HG03196 (cell line): ENCODE measurements around the gene NARS2.
"Not testable (repeated sequence)": the region's sequence is repeated elsewhere in the genome, so short reads cannot be mapped to it uniquely, and the experiment has no call there.

Experiments used
- ATAC-seq: cut with Tn5 transposase; IDR thresholded peaks from one replicate; pipeline ENCODE4 v1.9.1; 2021; ENCODE audit not compliant: unreplicated experiment

NARS2 gene

DNA sequence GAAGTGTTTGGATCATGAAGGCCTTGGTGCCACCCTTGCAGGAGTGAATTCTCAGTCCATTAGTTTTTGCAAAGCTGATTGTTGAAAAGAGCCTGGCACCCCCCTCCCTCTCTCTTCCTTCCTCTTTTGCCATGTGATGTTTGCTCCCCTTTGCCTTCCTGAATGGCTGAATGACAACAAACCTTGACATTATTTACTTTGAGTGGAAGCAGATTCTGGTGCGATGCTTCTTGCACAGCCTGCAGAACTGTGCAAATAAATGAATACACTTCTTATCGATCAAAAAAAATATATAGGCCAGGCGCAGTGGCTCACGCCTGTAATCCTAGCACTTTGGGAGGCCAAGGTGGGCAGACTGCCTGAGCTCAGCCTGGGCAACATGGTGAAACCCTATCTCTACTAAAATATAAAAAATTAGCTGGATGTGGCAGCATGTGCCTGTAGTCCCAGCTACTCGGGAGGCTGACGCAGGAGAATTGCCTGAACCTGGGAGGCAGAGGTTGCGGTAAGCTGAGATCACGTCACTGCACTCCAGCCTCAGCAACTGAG lies 2.0 kb upstream of the NARS2 start:
- no peak for ATAC-seq

DNA sequence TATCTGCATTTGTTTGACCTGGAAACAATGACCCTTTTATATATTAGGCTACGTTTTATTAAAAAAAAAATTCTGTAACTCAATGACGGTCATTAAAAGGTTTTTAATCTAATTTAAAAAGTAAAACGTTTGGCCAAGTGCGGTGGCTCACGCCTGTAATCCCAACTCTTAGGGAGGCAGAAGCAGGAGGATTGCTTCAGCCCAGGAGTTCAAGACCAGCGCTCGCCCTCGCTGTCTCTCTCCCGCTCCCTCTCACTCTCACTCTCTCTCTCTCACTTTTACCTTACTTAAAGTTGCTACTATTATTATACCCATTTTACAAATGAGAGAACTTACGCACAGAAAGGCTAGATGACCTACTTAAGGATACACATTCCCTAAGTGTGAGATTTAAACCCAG lies 814 bp upstream of the NARS2 start:
- ATAC-seq, result no peak

DNA sequence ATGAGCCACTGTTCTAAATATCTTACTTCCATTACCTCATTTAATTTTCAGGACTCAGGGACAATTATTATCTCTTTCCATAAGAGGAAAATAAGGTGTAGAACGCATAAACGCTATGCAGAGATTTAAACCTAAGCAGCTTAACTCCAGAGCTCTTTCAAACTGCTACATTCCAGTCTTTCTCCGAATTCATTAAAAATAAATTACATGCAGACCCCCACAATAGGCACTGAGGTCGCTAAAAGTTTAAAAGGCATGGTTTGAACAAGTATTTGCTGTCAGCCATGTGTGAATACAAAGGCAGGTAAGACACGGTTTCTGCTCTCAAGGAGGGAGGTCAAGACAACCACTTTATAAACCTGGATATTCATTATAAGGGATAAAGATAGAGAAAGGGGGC lies 983 bp downstream of the NARS2 start:
- ATAC-seq, result no peak

DNA sequence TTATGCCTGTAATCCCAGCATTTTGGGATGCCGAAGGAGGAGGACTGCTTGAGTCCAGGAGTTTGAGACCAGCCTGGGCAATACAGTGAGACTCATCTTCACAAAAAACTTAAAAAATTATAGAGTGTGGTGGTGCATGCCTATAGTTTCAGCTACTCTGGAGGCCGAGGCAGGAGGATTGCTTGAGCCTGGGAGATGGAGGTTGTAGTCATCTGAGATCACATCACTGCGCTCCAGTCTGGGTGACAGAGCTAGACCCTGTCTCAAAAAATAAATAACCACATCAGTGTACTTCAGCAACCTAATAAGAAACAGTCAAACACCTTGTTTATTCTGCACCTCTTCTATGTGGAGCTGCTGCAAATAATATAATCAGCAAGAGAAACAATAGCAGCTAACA lies 1.4 kb downstream of the NARS2 start:
- no peak for ATAC-seq

DNA sequence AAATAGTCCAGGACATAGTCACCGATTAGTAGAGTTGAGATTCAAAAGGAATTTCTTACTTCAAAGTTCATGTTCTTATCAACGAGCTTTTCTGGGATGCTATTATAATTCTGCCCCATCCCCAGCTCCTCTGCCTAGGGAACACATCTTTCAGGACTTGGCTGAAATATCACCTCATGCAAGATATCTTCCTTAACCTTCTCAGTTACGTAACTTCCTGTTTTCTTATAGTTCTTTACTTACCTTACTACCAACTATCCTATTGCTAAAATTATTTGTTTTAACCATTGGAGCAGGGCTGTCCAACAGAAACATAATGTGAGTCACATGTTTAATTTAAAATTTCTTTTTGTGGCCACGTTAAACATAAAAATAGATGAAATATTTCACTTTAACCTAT lies 2.3 kb downstream of the NARS2 start:
- ATAC-seq, result no peak

DNA sequence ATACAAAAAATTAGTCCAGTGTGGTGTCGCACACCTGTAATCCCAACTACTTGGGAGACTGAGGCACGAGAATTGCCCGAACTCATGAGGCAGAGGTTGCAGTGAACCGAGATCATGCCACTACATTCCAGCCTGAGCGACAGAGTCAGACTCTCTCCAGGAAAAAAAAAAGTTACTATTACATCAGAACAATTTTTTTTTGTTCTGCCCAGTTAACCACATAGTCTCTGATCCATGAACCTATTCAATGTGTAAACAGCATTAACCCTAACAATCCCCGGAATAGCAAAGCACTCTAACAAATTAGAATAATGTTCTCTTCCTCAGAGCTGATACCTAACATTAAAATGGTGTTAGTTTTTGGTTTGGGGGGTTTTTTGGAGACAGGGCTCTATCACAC lies 4.6 kb downstream of the NARS2 start:
- ATAC-seq, result no peak

DNA sequence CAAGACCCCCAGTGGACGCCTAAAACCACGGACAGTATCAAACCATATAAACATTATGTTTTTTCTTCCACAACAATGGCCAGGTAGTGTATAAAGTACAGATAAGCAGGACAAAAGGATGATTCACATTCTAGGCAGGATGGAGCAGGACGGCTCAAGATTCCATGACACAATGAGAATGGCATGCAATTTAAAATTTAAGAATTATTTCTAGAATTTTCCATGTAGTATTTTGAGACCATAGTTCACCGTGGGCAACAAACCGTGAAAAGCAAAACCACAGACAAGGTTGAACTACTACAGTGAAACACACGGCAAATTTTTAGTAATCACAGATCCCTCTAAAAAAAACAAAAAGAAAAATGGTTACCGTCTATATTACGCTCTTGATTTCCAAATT lies 7.5 kb downstream of the NARS2 start:
- no peak for ATAC-seq

DNA sequence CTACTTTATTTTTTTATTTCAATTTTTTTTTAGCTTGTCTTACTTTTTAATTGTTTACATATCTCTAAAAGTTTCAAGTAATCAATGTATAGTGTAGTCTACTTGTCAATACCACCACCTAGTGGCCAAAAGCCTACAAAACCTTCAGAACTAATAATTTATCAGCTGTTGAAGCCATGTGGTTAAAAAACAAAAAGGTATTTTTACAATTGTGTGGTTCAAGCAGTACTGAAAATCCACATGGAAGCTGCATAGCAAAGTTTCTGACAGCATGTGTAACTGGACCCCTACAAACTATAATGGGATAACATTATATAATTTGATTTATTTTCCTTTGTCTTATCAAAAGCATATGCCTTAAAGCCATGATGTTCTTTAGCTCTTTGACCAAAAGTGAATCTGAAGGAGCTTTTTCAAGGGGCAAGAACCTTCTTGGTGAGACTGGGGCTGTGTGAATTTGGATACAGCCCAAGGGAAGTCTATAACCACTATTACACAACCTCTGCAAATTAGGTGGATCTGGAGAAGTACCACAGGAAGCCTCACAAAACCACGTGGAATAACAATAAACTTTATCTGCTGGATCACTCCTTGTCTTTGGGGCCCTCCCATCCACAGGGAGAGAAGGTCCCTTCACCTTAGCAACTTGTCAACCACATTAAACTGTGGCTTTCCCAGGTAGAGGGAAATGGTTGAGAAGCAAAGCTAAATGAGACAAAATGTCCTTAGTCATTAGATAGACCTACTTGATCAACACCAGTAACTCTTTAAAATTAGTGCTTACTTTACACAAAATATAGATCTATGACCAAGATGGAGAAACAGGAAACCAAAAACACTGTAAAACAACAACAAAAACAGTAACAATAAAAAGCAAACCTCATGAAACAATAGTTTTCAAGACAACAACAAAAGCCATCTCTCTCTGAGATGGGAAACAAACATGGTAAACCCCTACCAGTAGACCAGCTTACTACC lies 9.9 kb downstream of the NARS2 start:
- ATAC-seq, result no peak

DNA sequence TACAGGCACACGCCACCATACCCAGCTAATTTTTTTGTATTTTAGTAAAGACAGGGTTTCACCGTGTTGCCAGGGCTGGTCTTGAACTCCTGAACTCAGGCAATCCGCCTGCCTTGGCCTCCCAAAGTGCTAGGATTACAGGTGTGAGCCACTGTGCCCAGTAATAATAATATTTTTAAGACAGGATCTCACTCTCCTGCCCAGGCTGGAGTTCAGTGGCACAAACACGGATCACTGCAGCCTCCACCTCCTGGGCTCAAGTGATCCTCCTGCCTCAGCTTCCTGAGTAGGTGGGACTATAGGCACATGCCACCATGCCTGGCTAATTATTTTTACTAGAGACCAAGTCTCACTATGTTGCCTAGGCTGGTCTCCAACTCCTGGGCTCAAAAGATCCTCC lies 10.6 kb downstream of the NARS2 start:
- not testable (repeated sequence) for ATAC-seq

DNA sequence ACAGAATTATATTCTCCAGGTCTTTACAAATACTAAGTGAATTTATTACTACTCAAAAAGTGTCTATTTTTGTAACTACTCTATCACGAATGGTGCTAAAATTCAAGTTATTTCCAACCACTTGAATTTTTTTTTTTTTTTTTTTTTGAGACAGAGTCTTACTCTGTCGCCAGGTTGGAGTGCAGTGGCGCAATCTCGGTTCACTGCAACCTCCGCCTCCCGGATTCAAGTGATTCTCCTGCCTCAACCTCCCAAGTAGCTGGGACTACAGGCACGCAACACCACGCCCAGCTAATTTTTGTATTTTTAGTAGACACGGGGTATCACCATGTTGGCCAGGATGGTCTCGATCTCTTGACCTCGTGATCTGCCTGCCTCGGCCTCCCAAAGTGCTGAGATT lies 11.6 kb downstream of the NARS2 start:
- not testable (repeated sequence) for ATAC-seq

DNA sequence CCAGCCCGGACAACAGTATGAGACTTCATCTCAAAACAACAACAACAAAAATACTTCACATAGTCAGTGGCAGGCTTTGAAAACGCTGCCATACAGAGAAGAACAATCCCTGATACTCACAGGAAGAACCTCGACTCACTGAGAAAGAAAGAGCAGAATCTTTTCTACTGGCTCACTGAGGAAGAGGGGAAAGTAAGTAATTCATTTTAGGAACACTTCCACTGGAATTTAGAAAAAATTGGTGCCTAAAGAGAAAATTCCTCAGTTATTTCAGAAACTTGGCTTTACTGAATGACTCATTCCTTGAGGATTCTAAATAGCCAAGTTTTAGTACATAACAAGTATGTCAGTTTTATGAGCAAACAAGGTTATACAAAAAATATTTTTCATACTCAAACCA lies 12.3 kb downstream of the NARS2 start:
- no peak for ATAC-seq

DNA sequence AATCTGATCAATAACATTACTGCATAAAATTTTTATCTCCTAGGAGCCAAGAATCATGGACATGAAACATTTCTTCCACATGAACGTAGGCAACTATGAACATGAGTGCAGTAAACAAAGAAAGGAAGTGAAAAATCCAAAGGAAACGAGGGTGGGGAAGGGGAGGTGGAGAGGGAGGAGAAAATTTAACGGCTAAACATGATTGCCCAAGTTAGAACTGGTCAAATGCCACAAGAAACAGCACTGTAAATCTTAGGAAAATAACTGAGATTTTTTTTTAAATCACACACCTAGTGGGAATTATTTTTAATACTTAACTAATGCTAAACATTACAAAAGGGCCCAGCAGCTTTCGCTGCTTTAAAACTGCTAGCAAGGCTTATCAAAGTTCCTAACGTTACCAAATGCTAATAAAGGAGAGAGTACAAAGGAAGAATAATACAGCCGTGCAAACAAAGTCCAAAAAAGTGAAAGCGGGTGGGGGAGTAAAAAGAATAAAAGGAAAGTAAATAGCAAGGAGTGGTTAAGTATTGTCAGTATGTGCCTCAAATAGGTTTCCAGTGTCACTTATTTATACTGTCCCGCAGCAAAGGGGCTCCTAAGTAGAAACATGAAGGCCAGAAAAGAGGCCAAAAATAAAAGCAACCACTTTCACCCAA lies 13.7 kb downstream of the NARS2 start:
- no peak for ATAC-seq

DNA sequence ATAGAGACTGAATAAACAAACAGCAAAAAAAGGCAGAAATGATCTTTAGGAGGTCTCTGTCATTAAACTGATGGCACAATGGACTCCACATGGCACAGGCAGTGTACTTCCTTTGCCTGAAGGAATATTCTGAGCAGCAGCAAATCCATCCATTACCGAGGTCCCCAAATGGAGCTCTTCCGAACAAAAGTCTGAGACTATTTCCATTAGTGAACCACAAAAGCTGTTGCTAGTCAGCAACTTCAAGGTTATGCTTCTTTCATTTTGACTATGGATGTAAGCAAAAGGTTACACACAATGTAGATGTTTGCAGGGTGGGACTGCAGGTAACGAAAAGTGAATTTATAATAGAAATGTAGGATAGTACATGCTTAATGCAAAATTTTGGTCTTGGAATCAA lies 14.5 kb downstream of the NARS2 start:
- ATAC-seq, result no peak

DNA sequence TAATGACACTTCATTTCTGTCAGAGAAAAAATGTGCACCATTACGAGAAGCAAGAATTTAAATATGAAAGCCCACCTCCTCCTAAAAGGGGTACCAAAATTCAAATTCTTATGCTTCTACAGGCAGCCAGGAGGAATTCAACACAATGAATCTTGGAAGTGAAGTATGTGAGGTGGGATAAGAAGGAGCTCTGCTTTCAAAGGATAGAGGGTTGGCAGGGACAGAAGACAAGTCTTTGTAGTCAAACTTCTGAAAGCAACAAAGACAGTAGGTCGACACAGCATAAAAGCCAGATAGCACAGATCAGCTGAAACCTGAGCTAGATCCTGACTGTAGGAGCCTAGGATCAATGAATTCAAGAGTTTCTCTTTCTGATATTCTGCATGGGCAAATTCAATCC lies 17.4 kb downstream of the NARS2 start:
- no peak for ATAC-seq

DNA sequence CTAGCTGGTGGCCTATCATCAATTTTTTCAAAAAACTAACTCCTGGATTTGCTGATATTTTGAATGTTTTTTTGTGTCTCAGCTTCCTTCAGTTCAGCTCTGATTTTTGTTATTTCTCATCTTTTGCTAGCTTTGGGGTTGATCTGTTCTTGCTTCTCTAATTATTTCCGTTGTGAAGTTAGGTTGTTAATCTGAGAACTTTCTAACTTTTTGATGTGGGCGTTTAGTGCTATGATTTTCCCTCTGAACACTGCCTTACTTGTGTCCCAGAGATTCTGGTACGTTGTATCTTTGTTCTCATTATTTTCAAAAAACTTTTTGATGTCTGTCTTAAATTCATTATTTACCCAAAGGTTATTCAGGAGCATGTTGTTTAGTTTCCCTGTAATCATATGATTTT lies 19.1 kb downstream of the NARS2 start:
- no peak for ATAC-seq

DNA sequence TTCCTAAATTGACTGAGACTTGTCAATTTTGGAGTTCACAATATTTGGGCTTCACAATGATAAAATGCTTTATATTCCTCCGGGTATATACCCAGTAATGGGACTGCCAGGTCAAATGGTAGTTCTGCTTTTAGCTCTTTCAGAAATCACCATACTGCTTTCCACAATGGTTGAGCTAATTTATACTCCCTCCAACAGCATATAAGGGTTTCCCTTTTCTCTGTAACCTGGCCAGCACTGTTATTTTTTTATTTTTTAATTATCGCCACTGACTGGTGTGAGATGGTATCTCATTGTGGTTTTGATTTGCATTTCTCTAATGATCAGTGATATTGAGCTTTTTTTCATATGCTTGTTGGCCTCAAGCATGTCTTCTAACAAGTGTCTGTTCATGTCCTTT lies 21.8 kb downstream of the NARS2 start:
- ATAC-seq, result no peak

DNA sequence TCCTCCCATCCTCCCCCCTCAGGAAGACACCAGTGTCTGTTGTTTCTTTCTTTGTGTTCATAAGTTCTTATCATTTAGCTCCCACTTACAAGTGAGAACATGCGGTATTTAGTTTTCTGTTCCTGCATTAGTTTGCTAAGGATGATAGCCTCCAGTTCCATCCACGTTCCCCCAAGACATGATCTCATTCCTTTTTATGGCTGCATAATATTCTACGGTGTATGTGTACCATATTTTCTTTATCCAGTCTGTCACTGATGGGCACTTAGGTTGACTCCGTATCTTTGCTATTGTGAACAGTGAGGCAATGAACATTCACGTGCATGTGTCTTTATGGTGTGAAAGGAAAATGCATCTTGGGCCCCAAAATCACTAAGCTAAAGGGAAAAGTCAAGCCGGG lies 22.5 kb downstream of the NARS2 start:
- not testable (repeated sequence) for ATAC-seq

DNA sequence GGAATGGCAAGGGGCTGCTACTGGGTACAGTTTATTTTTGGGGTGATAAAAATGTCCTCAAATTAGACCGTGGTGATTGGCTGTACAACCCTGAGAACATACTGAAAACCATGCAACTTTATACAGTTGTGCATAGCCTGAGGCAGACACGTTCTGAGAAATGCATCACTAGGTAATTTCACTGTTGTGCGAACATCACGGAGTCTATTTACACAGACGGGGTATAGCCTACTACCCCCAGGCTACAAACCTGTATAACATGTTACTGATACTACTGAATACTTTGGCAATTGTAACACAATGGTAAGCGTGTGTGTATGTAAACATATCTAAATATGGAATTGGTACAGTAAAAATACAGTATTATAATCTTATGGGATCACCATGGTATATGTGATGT lies 23.6 kb downstream of the NARS2 start:
- ATAC-seq, result no peak

DNA sequence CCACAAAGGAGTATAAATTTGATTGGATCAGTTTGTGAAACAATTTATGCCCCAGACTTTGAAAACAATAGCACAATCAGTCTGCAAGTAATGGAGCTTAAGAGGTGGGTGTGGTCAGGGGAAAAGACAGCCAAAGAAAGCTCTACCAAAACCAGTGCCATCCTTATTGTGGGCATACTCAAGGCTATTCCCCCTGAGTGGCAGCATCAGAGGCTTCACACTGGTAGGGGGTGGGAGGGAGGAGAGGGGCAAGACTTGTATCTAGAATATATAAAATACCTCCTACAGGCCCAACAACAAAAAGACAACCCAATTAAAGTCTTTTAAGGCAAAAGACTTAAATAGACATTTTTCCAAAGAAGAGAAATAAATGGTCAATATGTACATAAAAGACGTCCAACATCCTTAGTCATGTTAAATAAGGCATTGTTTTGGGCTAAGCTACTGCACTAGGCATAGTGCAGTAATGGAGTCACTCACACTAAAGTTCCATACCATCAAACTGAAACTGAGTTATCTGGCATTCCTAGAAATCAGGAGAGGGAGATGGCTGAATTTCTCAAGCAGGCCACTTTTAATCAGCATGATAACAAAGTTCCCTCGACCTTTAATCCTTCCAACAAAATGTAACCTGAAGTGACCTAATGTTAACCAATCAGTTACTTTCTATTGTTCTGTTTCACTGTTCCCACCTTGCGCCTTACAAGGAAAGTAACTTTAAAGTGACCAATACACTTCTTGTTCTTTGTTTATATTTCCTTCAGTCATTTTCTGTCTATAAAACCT lies 24.8 kb downstream of the NARS2 start:
- ATAC-seq, result no peak

DNA sequence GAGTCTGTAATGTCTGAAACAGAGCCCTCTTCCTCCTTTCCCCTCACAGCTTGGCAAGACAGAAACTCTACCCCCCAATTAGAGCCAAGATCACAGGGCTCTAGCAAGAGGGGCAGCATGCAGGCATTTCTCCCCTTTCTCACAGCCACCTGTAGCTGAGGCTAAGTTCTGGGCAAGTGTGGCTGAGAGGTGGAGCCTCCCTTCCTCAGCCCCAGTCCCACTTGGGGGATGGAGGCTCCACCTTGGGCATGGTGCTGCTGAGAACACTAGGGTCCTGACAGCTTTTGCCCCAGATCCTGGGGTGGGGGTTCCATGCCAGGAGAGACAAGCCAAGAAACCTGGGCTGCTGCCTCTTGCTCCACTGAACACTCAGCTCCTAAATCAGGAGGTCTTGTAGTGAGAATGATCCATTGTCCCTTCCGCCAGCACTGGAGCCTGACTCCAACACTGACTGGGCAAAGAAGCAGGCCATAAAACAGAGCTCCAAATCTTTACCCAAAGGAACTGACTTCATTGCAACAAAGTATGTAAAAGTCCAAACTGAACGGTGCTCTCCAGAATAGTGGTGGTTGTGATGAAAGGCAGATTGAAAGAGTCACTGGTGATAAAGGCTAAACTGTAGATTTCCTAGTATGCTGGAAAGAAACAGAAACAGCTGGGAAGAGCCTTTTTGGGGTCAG lies 25.6 kb downstream of the NARS2 start:
- ATAC-seq, result no peak
